ENCODE measurements around the gene FATE1.

FATE1 gene

DNA sequence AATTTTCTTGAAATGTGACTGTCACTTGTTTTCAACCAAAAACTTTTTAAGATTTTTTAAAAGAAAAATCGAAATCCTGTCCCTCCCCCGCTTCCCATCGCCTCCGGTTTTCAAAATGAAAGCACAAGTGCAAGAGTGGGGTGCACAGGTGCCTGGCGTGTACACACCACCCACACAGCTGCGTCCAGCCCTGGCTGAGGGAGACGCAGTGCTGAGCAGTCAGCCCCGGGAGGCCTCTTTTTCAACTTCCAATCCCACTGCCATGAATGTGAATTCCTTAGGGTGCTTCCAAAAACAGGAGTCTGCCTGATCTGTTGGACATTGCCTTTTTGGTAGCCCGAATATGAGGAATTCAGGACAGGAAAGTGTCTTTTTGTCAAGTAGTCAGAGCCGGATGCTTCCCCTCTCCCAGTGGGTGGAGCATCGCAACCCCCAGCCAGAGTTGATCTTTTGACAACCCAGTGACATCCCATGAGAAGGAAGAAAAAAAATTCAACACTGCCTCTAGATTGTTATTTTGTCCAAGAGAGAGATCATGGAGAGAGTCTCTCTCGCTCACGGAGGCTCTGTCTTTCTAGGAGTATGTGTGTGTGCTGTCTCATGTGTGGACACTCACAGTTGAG, 11.7 kb upstream of the FATE1 start:
- H4K20me1 ChIP-seq (ENCODE audit: insufficient read depth) = no peaks in the 10 kb centered on the region

DNA sequence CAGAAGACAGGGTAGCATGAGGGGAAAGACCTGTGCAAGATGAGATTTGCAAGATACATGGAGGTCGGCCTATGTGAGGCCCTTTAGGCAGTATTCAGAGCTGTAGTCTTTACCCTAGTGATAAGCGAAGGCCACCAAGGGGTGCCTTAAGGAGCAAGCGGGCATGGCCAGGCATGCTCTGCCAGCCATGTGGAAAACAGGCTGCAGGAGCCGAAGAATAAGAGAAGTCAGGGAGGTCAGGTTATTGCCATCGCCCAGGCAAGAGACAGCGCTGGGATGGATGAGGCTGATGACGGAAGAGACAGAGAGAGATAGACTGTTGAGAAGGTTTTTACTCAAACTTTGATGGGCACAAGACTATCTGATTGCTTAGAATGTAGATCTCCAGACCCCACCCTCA, 7.0 kb upstream of the FATE1 start:
- H3K27me3 ChIP-seq (ENCODE audit: insufficient read depth, low read depth) = no peaks in the 10 kb centered on the region
- no peak overlapping the region for H2AFZ ChIP-seq (ENCODE audit: low read depth)
- TF ChIP-seq CTCF (conservative IDR thresholded peaks at IDR 0.05; ENCODE audit: low read depth, low read length) = no peak
- H3K9ac ChIP-seq = no peak overlapping the region
- no peak overlapping the region for H3K4me3 ChIP-seq (IDR thresholded peaks at IDR 0.05; ENCODE audit: insufficient read depth, low read depth, low read length)
- no peaks in the 10 kb centered on the region for H4K20me1 ChIP-seq (ENCODE audit: insufficient read depth)
- H3K27ac ChIP-seq = no peak overlapping the region
- H3K4me2 ChIP-seq = no peak overlapping the region
- no peaks in the 10 kb centered on the region for H3K4me1 ChIP-seq (ENCODE audit: low read depth, poor library complexity, severe bottlenecking)
- no peaks in the 10 kb centered on the region for H3K79me2 ChIP-seq (ENCODE audit: insufficient read depth, low read depth)
- no peaks in the 10 kb centered on the region for H3K36me3 ChIP-seq (ENCODE audit: insufficient read depth)

More for the DNA sequence above, 11.7 kb upstream of the FATE1 start:
- H2AFZ ChIP-seq (ENCODE audit: low read depth) = no peak overlapping the region
- H3K79me2 ChIP-seq (ENCODE audit: insufficient read depth, low read depth) = no peaks in the 10 kb centered on the region
- H3K4me3 ChIP-seq (IDR thresholded peaks at IDR 0.05; ENCODE audit: insufficient read depth, low read depth, low read length) = no peak overlapping the region
- H3K4me1 ChIP-seq (ENCODE audit: low read depth, poor library complexity, severe bottlenecking) = no peaks in the 10 kb centered on the region
- H3K36me3 ChIP-seq (ENCODE audit: insufficient read depth) = no peaks in the 10 kb centered on the region
- no peak for TF ChIP-seq CTCF (conservative IDR thresholded peaks at IDR 0.05; ENCODE audit: low read depth, low read length)
- no peak overlapping the region for H3K4me2 ChIP-seq
- no peaks in the 10 kb centered on the region for H3K27me3 ChIP-seq (ENCODE audit: insufficient read depth, low read depth)
- no peak overlapping the region for H3K9ac ChIP-seq
- no peak overlapping the region for H3K27ac ChIP-seq

DNA sequence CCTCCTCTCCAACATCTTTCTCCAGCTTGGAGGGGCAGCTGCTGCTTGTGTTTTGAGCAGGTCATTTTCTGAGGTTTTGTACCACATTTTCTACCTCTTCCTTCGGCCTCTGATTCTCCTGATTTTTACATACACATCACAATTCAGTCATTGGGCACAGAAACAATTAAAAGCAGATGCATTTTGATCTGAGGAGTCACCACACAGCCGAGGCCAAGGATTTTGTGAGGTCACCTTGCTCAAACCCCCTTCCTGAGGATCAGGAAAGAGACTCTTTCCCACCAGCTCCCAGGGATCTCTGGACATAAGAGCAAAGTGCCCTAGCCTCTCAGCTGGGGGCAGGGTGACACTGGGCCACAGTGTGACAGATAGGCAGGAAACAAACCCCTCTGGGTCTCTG, 5.4 kb upstream of the FATE1 start:
- Histone ChIP-seq H3K27ac (no peak overlapping the region), H3K9ac (no peak overlapping the region), H3K4me2 (no peak overlapping the region), H3K4me3 (IDR thresholded peaks at IDR 0.05; ENCODE audit: insufficient read depth, low read depth, low read length) (no peak overlapping the region), H4K20me1 (ENCODE audit: insufficient read depth) (no peaks in the 10 kb centered on the region), H3K79me2 (ENCODE audit: insufficient read depth, low read depth) (no peaks in the 10 kb centered on the region), H2AFZ (ENCODE audit: low read depth) (no peak overlapping the region), H3K4me1 (ENCODE audit: low read depth, poor library complexity, severe bottlenecking) (no peaks in the 10 kb centered on the region), H3K27me3 (ENCODE audit: insufficient read depth, low read depth) (no peaks in the 10 kb centered on the region), H3K36me3 (ENCODE audit: insufficient read depth) (no peaks in the 10 kb centered on the region)
- TF ChIP-seq CTCF (conservative IDR thresholded peaks at IDR 0.05; ENCODE audit: low read depth, low read length) = no peak

- no peak overlapping the region for H2AFZ ChIP-seq (ENCODE audit: low read depth)
- no peak overlapping the region for H3K27ac ChIP-seq
- H3K79me2 ChIP-seq (ENCODE audit: insufficient read depth, low read depth) = no peaks in the 10 kb centered on the region
- H3K9ac ChIP-seq = no peak overlapping the region
- H3K36me3 ChIP-seq (ENCODE audit: insufficient read depth) = no peaks in the 10 kb centered on the region
- H3K4me2 ChIP-seq = no peak overlapping the region
- no peaks in the 10 kb centered on the region for H3K27me3 ChIP-seq (ENCODE audit: insufficient read depth, low read depth)
- H4K20me1 ChIP-seq (ENCODE audit: insufficient read depth) = no peaks in the 10 kb centered on the region
- TF ChIP-seq CTCF (conservative IDR thresholded peaks at IDR 0.05; ENCODE audit: low read depth, low read length) = no peak
- no peaks in the 10 kb centered on the region for H3K4me1 ChIP-seq (ENCODE audit: low read depth, poor library complexity, severe bottlenecking)
- H3K4me3 ChIP-seq (IDR thresholded peaks at IDR 0.05; ENCODE audit: insufficient read depth, low read depth, low read length) = no peak overlapping the region
Measured at GRCh38 chrX:151711154-151711553, 4.7 kb upstream of the FATE1 start.

All from KMS-11 (cell line).